HG02885 (cell line): ENCODE data around the gene DSN1.
"Not testable (repeated sequence)": the region's sequence is repeated elsewhere in the genome, so short reads cannot be mapped to it uniquely, and the experiment has no call there.

Source experiments
- ATAC-seq: cut with Tn5 transposase; IDR thresholded peaks from one replicate; pipeline ENCODE4 v1.9.1; 2021; ENCODE audit warnings: mild to moderate bottlenecking; ENCODE audit not compliant: unreplicated experiment, poor library complexity

Gene DSN1

GRCh38 chr20:36773597-36774390 is at the start of gene DSN1:
Gene DSN1, minus strand, starts transcription at chr20:36773763. Its CDS starts 2,305 bp downstream, at chr20:36771458.
- ATAC-seq, result peak; percentile 90

DNA sequence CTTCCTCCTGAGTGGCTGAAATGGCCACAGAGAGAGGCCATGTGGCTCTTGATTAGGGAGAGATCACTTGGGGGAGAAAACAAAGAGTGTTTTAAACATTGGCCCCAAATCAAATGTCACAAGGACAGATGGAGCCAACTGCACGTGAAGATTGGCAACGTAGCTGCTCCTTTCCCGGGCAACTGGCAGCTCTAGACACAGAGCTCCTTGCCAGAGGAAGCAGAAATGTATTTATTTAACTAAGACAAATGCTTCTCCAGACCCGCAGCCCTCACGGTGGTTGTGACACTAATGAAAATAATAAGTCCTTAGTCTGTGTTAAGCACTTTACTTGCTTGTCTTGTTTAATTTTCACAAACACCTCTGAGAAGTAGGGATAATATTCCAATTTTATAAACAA is 49.6 kb upstream of the DSN1 start:
- no peak for ATAC-seq

DNA sequence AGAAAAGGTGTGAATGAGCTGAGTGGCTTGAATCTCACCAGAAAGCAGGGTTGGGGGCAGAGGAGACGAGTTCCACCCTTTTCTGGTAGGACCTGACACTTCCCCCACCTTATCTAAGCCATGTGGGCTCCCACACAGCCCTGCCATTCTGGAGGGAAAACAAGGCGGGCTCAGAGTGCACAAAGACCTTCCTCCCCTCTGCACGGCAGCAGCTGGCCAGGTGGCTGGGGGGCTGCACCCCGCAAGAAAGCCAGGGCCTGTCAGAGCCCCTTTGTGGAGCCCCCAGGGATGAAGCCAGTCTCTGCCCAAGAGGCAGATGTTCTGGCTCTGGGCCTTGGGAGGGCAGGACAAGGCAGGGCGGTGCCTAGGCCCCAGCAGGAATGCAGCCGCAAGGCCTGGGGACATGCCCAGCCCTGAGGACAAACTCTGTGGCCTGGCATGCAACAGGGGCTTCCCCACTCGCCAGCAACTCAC is 48.4 kb upstream of the DSN1 start:
- no peak for ATAC-seq

DNA sequence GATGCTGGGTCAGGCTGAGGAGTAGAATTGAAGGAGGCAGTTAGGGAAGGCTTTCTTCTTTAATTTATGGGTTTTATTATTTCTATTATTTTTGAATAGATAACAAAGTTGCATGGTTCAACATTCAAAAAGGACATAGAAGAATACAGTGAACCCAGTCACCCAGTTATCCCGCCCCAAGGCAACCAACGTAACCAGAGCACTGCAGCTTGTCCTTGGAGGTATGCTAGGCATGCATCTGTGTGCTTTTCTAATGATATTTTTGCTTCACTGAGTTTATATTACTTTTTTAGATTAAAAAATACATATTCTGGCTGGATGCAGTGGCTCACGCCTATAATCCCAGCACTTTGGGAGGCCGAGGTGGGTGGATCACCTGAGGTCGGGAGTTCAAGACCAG is 47.4 kb upstream of the DSN1 start:
- ATAC-seq, result no peak

DNA sequence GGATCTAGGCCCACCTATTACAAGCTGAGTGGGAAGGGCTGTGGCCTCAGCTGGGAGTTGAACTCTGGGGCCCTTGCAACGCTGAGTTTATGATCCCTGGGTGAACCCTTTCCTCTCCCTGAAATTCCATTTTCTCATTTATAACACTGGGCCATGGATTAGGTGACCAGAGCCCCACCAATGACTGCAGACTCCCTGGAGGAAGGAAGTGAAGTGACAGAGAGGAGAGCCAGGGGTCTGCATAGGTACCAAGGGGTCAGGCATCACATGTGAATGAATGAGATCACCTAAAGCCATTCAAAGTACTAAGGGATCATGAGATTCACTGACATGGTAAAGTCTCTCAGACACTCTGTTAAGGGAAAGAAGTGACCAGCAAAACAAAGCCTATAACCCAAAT is 46.5 kb upstream of the DSN1 start:
- no peak for ATAC-seq

DNA sequence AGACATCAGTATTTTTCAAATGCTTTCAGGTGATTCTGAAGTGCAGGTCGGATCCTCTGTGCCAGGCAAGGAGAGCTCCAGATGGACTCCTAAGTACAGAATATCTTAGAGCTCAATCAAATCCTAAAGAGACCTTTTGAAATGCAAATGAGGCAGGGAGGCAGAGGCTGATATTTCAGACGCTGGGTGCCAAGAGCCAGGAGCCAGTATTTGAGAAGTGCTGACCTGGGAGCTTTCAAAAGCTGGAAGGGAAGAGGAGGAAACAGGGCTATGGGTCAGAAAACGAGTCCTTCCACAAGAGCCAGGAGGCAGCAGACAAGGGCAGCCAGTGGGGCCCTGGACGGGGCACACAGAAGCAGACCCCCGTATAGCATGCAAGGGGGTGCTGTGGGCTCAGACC is 46.1 kb upstream of the DSN1 start:
- ATAC-seq, result no peak

GRCh38 chr20:36818861-36819260 is 45.3 kb upstream of the DSN1 start:
- no peak for ATAC-seq

GRCh38 chr20:36818185-36818584 is 44.6 kb upstream of the DSN1 start:
- ATAC-seq, result no peak

DNA sequence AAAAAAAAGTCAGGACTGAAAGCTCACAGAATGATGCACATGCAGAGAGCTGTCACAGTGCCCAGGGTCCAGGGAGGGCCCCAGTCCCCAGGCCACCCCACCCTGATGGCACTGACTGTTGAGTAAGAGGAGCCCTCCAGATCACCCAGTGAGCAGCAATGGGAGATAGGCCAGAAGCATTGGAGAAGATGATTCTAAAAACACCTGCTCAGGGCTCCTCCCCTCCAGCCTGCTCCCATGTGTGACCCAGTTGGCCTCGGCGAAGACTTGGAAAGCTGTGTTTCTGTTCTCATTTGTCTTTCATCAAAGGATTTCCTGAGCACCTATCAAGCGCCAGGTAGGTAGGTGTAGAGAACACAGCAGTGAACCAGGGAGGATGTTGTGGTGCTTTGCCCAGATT is 43.9 kb upstream of the DSN1 start:
- ATAC-seq, result no peak

DNA sequence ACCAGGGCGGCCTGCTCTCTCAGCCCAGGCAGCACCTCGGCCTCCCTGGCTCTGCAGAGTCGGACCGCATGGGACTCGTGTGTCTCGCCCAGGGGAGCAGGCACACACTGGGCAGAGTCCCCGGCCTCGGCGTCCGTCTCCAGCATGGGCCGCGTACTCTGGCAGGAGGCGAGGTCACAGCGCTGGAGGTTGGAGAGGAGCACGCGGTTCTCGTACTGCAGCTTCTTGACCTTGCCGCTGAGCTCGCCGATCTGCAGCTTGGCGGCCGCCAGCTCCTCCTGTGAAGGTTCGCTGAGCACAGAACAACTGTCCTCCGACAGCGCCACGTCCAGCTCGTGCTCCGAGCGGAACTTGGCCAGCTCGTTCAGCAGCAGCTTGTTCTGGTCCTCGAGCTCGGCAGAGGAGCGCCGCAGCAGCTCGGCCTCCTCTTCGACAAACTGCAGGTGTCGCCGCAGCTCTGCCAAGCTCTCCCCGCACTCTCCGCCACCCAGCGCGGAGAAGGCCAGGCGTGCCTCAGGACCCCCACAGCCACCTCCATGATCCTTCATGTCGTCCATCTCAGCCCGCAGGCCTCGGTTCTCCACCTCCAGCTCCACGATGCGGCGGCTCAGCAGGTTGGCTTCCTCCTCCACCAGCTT is 42.0 kb upstream of the DSN1 start:
- ATAC-seq, result no peak

GRCh38 chr20:36812594-36813463 is 39.3 kb upstream of the DSN1 start:
- ATAC-seq, result no peak

- no peak for ATAC-seq
Measured at GRCh38 chr20:36808317-36809257, 35.0 kb upstream of the DSN1 start.

GRCh38 chr20:36806049-36806448 is 32.5 kb upstream of the DSN1 start:
- ATAC-seq, result no peak

- no peak for ATAC-seq
Measured at GRCh38 chr20:36805396-36805795, 31.8 kb upstream of the DSN1 start.

DNA sequence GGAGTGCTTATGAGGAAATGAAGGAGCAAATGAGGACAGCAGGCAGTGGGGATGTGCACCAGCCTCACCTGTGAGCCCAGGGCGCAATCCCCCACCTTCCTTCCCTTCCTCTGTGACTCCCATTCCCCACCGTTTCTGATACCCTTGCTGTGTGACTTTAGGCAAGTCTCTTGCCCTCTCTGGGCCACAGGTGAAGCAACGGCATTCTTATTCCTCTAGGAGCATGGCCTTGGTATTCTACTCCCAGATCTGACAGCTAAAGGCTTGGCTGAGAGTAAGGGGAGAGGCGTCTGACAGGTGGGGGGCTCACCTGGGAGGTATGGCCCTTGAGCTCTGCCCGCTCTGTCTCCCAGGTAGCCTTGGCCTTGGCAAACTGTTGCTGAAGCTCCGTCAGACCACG is 30.9 kb upstream of the DSN1 start:
- no peak for ATAC-seq

- ATAC-seq, result no peak
Measured at GRCh38 chr20:36802326-36803222, 29.0 kb upstream of the DSN1 start.

- no peak for ATAC-seq
Measured at GRCh38 chr20:36800410-36800809, 26.8 kb upstream of the DSN1 start.

DNA sequence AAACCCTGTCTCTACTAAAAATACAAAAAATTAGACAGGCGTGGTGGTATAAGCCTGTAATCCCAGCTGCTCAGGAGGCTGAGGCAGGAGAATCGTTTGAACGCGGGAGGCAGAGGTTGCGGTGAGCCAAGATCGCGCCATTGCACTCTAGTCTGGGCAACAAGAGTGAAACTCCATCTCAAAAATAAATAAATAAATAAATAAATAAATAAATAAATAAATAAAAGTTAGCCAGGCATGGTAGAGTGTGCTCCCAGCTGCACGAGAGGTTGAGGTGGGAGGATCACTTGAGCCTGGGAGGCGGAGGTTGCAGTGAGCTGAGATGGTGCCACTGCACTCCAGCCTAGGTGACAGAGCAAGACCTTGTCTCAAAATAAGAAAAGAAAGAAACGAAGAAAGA is 25.8 kb upstream of the DSN1 start:
- ATAC-seq, result not testable (repeated sequence)

DNA sequence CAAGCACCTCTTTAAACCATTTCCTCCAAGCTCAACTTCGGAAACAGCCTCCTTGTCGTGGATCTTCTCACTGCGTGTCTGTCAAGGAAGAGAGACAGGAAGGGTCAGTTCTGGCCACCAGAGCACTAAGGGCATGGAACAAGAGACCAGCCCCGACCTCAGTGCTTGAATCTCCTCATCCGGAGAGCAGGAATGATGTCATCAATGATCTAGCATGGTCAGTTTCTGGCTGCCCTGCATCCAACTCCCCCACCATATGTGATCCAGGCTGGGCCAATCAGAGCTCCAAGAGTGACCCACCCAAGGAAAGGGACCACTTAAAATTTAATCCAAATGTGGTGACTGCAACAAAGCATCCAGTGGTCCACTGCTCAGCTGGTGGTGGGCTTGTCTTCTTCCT is 23.3 kb upstream of the DSN1 start:
- ATAC-seq, result no peak
